Ishikawa (cell line): ENCODE results near the gene GALNT10.

Experiments
- CEBPB ChIP-seq: IDR thresholded peaks from 2 replicates; pipeline ENCODE4 v1.6.1; 2012
- CREB1 ChIP-seq: IDR thresholded peaks from 2 replicates; pipeline ENCODE4 v1.6.1; 2012; ENCODE audit warnings: low read depth
- EGR1 ChIP-seq: IDR thresholded peaks from 2 replicates; pipeline ENCODE4 v1.6.1; 2012
- EP300 ChIP-seq: IDR thresholded peaks from 2 replicates; pipeline ENCODE4 v1.6.1; 2012; ENCODE audit warnings: borderline replicate concordance
- FOXM1 ChIP-seq: IDR thresholded peaks from 2 replicates; pipeline ENCODE4 v1.6.1; 2012; ENCODE audit warnings: low read depth, borderline replicate concordance
- NFIC ChIP-seq: IDR thresholded peaks from 2 replicates; pipeline ENCODE4 v1.6.1; 2012
- RAD21 ChIP-seq: IDR thresholded peaks from 2 replicates; pipeline ENCODE4 v1.6.1; 2012; ENCODE audit warnings: low read depth
- REST ChIP-seq: IDR thresholded peaks from 2 replicates; pipeline ENCODE4 v1.6.1; 2012; ENCODE audit warnings: low read depth, mild to moderate bottlenecking
- TAF1 ChIP-seq: IDR thresholded peaks from 2 replicates; pipeline ENCODE4 v1.6.1; 2012; ENCODE audit warnings: low read depth, mild to moderate bottlenecking
- TEAD4 ChIP-seq: IDR thresholded peaks from 2 replicates; pipeline ENCODE4 v1.6.1; 2012
- YY1 ChIP-seq: IDR thresholded peaks from 2 replicates; pipeline ENCODE4 v1.6.1; 2012; ENCODE audit warnings: low read depth
- ZBTB7A ChIP-seq: IDR thresholded peaks from 2 replicates; pipeline ENCODE4 v1.6.1; 2012; ENCODE audit warnings: low read depth

DNA sequence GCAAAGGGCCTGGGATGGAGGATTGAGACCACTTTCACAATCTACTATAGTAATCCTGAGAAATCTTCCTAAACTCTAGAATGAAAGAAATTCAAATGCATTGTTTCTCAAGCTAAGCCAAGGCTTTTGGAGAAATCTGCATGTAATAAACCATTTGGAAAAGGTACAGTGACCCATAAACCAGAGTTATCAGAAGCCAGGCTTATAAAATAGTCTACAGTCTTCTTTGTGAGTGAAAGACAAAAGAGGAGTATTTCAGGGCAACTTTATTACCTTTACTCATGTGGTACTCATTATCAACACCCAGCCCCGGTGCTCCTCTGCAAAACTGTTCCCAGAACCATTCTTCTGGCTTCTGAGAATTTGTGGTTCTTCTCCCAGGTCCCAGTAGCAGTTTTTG lies 87.0 kb downstream of the GALNT10 start:
- TF ChIP-seq EP300 (no peak), TAF1 (no peak), EGR1 (no peak), REST (no peak), CREB1 (no peak), CEBPB (no peak), RAD21 (no peak), YY1 (no peak), NFIC (no peak), TEAD4 (no peak), ZBTB7A (no peak), FOXM1 (no peak)
